ENCODE results near the gene ZSWIM1.
A peak's percentile ranks its signal among the peaks of the same experiment; 100 is the strongest.

The ZSWIM1 gene

GRCh38 chr20:45909817-45910669 lies 29.0 kb downstream of the ZSWIM1 start:
- no peaks in the 10 kb centered on the region for H3K27me3 ChIP-seq (ENCODE audit: control insufficient read depth in 1 of 2, insufficient read depth in 2 of 2, low read length in 2 of 2)
- H3K9ac ChIP-seq (ENCODE audit: low read length in 2 of 2) = no peak overlapping the region
- no peaks in the 10 kb centered on the region for H3K9me3 ChIP-seq (ENCODE audit: control insufficient read depth in 2 of 2, low read length in 2 of 2)
- peaks cover 0 to 2% of the 10 kb centered on the region in 2 donors for H3K36me3 ChIP-seq (ENCODE audit: control insufficient read depth in 2 of 2, insufficient read depth in 2 of 2, low read length in 2 of 2)
- peak overlapping the region; percentile 1 to 54 for H3K4me3 ChIP-seq (ENCODE audit: low read length in 2 of 2)
- H3K4me1 ChIP-seq (ENCODE audit: control insufficient read depth, insufficient read depth, low read length) = peaks cover 20% of the 10 kb centered on the region
- H3K27ac ChIP-seq (ENCODE audit: low read length) = no peak overlapping the region

- Histone ChIP-seq H3K27ac (ENCODE audit: low read length) (peak overlapping the region; percentile 69), H3K9ac (ENCODE audit: low read length in 2 of 2) (peak overlapping the region; percentile 60 to 68), H3K4me3 (ENCODE audit: low read length in 2 of 2) (peak overlapping the region; percentile 69 to 78)
Observed at GRCh38 chr20:45910670-45911485, 29.9 kb downstream of the ZSWIM1 start.

GRCh38 chr20:45911486-45912343 lies 30.7 kb downstream of the ZSWIM1 start, which contains the start of gene PLTP:
TSS of gene PLTP (minus strand) at chr20:45912155. CDS start at chr20:45911452, 703 bp downstream.
- peaks cover 20% of the 10 kb centered on the region for H3K4me1 ChIP-seq (ENCODE audit: control insufficient read depth, insufficient read depth, low read length)
- no peaks in the 10 kb centered on the region for H3K36me3 ChIP-seq (ENCODE audit: control insufficient read depth in 2 of 2, insufficient read depth in 2 of 2, low read length in 2 of 2)
- H3K27ac ChIP-seq (ENCODE audit: low read length) = peak within 1 kb of the TSS; percentile 69
- peak within 1 kb of the TSS; percentile 60 to 68 for H3K9ac ChIP-seq (ENCODE audit: low read length in 2 of 2)
- H3K9me3 ChIP-seq (ENCODE audit: control insufficient read depth in 2 of 2, low read length in 2 of 2) = no peaks in the 10 kb centered on the region
- no peaks in the 10 kb centered on the region for H3K27me3 ChIP-seq (ENCODE audit: control insufficient read depth in 1 of 2, insufficient read depth in 2 of 2, low read length in 2 of 2)
- H3K4me3 ChIP-seq (ENCODE audit: low read length in 2 of 2) = peak within 1 kb of the TSS; percentile 69 to 78

More at GRCh38 chr20:45910670-45911485, 29.9 kb downstream of the ZSWIM1 start:
- Histone ChIP-seq H3K9me3 (ENCODE audit: control insufficient read depth in 2 of 2, low read length in 2 of 2) (no peaks in the 10 kb centered on the region), H3K27me3 (ENCODE audit: control insufficient read depth in 1 of 2, insufficient read depth in 2 of 2, low read length in 2 of 2) (no peaks in the 10 kb centered on the region), H3K36me3 (ENCODE audit: control insufficient read depth in 2 of 2, insufficient read depth in 2 of 2, low read length in 2 of 2) (no peaks in the 10 kb centered on the region), H3K4me1 (ENCODE audit: control insufficient read depth, insufficient read depth, low read length) (peaks cover 20% of the 10 kb centered on the region)

GRCh38 chr20:45912344-45912682 lies 31.3 kb downstream of the ZSWIM1 start:
- peak overlapping the region; percentile 13 to 78 for H3K4me3 ChIP-seq (ENCODE audit: low read length in 2 of 2)
- no peaks in the 10 kb centered on the region for H3K9me3 ChIP-seq (ENCODE audit: control insufficient read depth in 2 of 2, low read length in 2 of 2)
- H3K36me3 ChIP-seq (ENCODE audit: control insufficient read depth in 2 of 2, insufficient read depth in 2 of 2, low read length in 2 of 2) = no peaks in the 10 kb centered on the region
- H3K4me1 ChIP-seq (ENCODE audit: control insufficient read depth, insufficient read depth, low read length) = peaks cover 20% of the 10 kb centered on the region
- H3K27me3 ChIP-seq (ENCODE audit: control insufficient read depth in 1 of 2, insufficient read depth in 2 of 2, low read length in 2 of 2) = no peaks in the 10 kb centered on the region
- peak overlapping the region in 1 of 2 donors; percentile 68 for H3K9ac ChIP-seq (ENCODE audit: low read length in 2 of 2)
- H3K27ac ChIP-seq (ENCODE audit: low read length) = no peak overlapping the region

- H3K27ac ChIP-seq (ENCODE audit: low read length) = no peak overlapping the region
- peaks cover 22% of the 10 kb centered on the region for H3K4me1 ChIP-seq (ENCODE audit: control insufficient read depth, insufficient read depth, low read length)
- H3K9ac ChIP-seq (ENCODE audit: low read length in 2 of 2) = no peak overlapping the region
- H3K36me3 ChIP-seq (ENCODE audit: control insufficient read depth in 2 of 2, insufficient read depth in 2 of 2, low read length in 2 of 2) = no peaks in the 10 kb centered on the region
- no peaks in the 10 kb centered on the region for H3K27me3 ChIP-seq (ENCODE audit: control insufficient read depth in 1 of 2, insufficient read depth in 2 of 2, low read length in 2 of 2)
- H3K9me3 ChIP-seq (ENCODE audit: control insufficient read depth in 2 of 2, low read length in 2 of 2) = no peaks in the 10 kb centered on the region
- no peak overlapping the region for H3K4me3 ChIP-seq (ENCODE audit: low read length in 2 of 2)
Observed at GRCh38 chr20:45913116-45913515, 32.1 kb downstream of the ZSWIM1 start.

- Histone ChIP-seq H3K9me3 (ENCODE audit: control insufficient read depth in 2 of 2, low read length in 2 of 2) (no peaks in the 10 kb centered on the region), H3K27ac (ENCODE audit: low read length) (no peak overlapping the region), H3K4me3 (ENCODE audit: low read length in 2 of 2) (no peak overlapping the region), H3K4me1 (ENCODE audit: control insufficient read depth, insufficient read depth, low read length) (peaks cover 4% of the 10 kb centered on the region), H3K36me3 (ENCODE audit: control insufficient read depth in 2 of 2, insufficient read depth in 2 of 2, low read length in 2 of 2) (no peaks in the 10 kb centered on the region), H3K9ac (ENCODE audit: low read length in 2 of 2) (no peak overlapping the region), H3K27me3 (ENCODE audit: control insufficient read depth in 1 of 2, insufficient read depth in 2 of 2, low read length in 2 of 2) (peaks cover 0 to 3% of the 10 kb centered on the region in 2 donors)
Observed at GRCh38 chr20:45917790-45918141, 36.7 kb downstream of the ZSWIM1 start.

- H3K27ac ChIP-seq (ENCODE audit: low read length) = no peak overlapping the region
- peaks cover 0 to 3% of the 10 kb centered on the region in 2 donors for H3K27me3 ChIP-seq (ENCODE audit: control insufficient read depth in 1 of 2, insufficient read depth in 2 of 2, low read length in 2 of 2)
- H3K9me3 ChIP-seq (ENCODE audit: control insufficient read depth in 2 of 2, low read length in 2 of 2) = no peaks in the 10 kb centered on the region
- H3K4me1 ChIP-seq (ENCODE audit: control insufficient read depth, insufficient read depth, low read length) = peaks cover 4% of the 10 kb centered on the region
- H3K9ac ChIP-seq (ENCODE audit: low read length in 2 of 2) = no peak overlapping the region
- no peak overlapping the region for H3K4me3 ChIP-seq (ENCODE audit: low read length in 2 of 2)
- no peaks in the 10 kb centered on the region for H3K36me3 ChIP-seq (ENCODE audit: control insufficient read depth in 2 of 2, insufficient read depth in 2 of 2, low read length in 2 of 2)
Observed at GRCh38 chr20:45918182-45918737, 37.2 kb downstream of the ZSWIM1 start.

GRCh38 chr20:45918779-45919537 lies 37.9 kb downstream of the ZSWIM1 start:
- Histone ChIP-seq H3K4me1 (ENCODE audit: control insufficient read depth, insufficient read depth, low read length) (peaks cover 4% of the 10 kb centered on the region), H3K9ac (ENCODE audit: low read length in 2 of 2) (no peak overlapping the region), H3K9me3 (ENCODE audit: control insufficient read depth in 2 of 2, low read length in 2 of 2) (no peaks in the 10 kb centered on the region), H3K4me3 (ENCODE audit: low read length in 2 of 2) (no peak overlapping the region), H3K27ac (ENCODE audit: low read length) (no peak overlapping the region), H3K36me3 (ENCODE audit: control insufficient read depth in 2 of 2, insufficient read depth in 2 of 2, low read length in 2 of 2) (no peaks in the 10 kb centered on the region), H3K27me3 (ENCODE audit: control insufficient read depth in 1 of 2, insufficient read depth in 2 of 2, low read length in 2 of 2) (peaks cover 0 to 3% of the 10 kb centered on the region in 2 donors)

GRCh38 chr20:45919542-45920399 lies 38.7 kb downstream of the ZSWIM1 start:
- no peak overlapping the region for H3K9ac ChIP-seq (ENCODE audit: low read length in 2 of 2)
- H3K27me3 ChIP-seq (ENCODE audit: control insufficient read depth in 1 of 2, insufficient read depth in 2 of 2, low read length in 2 of 2) = peaks cover 0 to 3% of the 10 kb centered on the region in 2 donors
- peak overlapping the region; percentile 46 for H3K27ac ChIP-seq (ENCODE audit: low read length)
- no peaks in the 10 kb centered on the region for H3K36me3 ChIP-seq (ENCODE audit: control insufficient read depth in 2 of 2, insufficient read depth in 2 of 2, low read length in 2 of 2)
- peaks cover 11% of the 10 kb centered on the region for H3K4me1 ChIP-seq (ENCODE audit: control insufficient read depth, insufficient read depth, low read length)
- H3K9me3 ChIP-seq (ENCODE audit: control insufficient read depth in 2 of 2, low read length in 2 of 2) = no peaks in the 10 kb centered on the region
- no peak overlapping the region for H3K4me3 ChIP-seq (ENCODE audit: low read length in 2 of 2)

Measured in stomach smooth muscle (tissue), 2 donors.